Stomach (tissue), 4 donors: ENCODE results near the gene TBRG1.

Source experiments
- CTCF ChIP-seq, 7 experiments: fragments of 450-650 bp in 4 of 7; fragments of 200-600 bp in 3 of 7; sonication (generic) in 3 of 7; IDR thresholded peaks; one replicate each; pipeline ENCODE4 v1.5.1; 2016 to 2019; ENCODE audit warnings: antibody characterized with exemption in 7 of 7, control low read depth in 2 of 7, mild to moderate bottlenecking in 1 of 7
- POLR2AphosphoS5 ChIP-seq, 3 donors: sonication (generic); formaldehyde crosslinking; IDR thresholded peaks; one replicate each; pipeline ENCODE4 v1.6.1; 2016; ENCODE audit warnings: antibody characterized with exemption in 3 of 3

- TF ChIP-seq CTCF (IDR thresholded peaks at IDR 0.05) (no peak), POLR2AphosphoS5 (IDR thresholded peaks at IDR 0.05) (peak; percentile 90 to 98 (median 97))
Observed at GRCh38 chr11:124622531-124623451, at the start of gene TBRG1.
